ENCODE measurements around the gene KIAA0513.

Gene KIAA0513

DNA sequence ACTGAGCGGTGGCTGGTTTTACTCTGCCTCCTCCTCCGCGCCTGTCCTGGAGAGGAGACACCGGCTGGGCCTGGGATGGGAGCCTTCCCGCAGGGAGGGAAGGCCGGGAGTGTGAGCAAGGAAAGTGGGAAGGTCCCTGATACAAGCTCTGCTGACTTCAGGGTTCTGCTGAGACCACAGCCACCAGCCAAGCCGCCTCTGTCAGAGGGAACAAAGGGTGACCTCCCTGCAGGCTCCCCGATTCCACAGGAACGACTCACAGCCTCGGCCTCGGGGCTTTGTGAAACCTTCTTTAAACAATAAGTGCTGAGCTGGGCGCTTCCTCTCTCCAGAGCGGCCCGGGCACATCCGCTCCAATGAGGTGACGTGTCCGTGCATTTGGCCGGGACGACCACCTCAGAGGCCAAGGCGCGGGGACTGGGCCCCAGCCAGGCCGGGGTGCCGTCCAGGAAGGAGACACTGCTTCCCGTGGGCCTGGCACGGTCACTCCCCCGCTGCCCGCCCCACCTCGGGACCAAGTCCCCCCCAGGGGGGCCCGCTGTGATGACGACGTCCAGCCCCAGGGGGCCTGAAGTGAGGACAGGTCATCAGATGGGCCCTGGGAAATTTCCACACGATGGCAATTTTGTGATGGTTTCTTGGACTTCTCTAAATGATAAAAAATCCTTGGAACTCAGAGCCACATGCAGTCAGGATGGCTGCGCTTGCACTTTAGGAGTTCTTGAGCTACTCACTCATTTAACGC, 96.5 kb downstream of the KIAA0513 start:
- TF ChIP-seq, protein P1, sequence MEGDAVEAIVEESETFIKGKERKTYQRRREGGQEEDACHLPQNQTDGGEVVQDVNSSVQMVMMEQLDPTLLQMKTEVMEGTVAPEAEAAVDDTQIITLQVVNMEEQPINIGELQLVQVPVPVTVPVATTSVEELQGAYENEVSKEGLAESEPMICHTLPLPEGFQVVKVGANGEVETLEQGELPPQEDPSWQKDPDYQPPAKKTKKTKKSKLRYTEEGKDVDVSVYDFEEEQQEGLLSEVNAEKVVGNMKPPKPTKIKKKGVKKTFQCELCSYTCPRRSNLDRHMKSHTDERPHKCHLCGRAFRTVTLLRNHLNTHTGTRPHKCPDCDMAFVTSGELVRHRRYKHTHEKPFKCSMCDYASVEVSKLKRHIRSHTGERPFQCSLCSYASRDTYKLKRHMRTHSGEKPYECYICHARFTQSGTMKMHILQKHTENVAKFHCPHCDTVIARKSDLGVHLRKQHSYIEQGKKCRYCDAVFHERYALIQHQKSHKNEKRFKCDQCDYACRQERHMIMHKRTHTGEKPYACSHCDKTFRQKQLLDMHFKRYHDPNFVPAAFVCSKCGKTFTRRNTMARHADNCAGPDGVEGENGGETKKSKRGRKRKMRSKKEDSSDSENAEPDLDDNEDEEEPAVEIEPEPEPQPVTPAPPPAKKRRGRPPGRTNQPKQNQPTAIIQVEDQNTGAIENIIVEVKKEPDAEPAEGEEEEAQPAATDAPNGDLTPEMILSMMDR (conservative IDR thresholded peaks at IDR 0.05): no peak
- H3K27ac ChIP-seq: no peak overlapping the region

DNA sequence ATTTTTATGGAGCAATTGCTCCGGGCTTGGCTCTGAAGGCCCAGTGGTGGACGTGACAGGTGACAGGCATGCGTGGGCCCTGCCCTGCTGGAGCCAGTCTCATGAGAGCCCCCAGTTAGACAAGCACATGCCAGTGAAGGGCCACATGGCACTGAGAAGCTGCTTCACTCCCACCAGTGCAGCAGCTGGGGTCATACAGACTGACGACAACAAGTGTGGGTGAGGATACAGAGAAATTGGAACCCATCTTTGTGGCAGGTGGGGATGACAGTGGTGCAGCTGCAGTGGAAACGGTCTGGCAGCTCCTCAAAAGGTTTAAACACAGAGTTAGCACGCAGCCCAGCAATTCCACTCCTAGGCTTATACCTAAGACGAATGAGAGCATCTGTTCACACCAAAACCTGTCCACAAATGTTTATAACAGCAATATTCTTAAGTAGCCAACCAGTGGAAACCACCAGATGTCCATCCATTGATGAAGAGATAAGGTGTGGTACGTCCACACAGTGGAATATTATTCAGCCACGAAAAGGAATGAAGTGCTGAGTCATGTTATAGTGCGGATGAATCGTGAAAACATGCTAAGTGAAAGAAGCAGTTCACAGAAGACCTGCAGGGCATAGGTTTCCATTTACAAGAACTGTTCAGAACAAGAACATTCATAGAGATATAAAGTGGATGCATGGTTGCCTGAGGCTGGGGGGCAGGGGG, 97.2 kb downstream of the KIAA0513 start:
- TF ChIP-seq, protein P1 (conservative IDR thresholded peaks at IDR 0.05): no peak
- no peak overlapping the region for H3K27ac ChIP-seq

DNA sequence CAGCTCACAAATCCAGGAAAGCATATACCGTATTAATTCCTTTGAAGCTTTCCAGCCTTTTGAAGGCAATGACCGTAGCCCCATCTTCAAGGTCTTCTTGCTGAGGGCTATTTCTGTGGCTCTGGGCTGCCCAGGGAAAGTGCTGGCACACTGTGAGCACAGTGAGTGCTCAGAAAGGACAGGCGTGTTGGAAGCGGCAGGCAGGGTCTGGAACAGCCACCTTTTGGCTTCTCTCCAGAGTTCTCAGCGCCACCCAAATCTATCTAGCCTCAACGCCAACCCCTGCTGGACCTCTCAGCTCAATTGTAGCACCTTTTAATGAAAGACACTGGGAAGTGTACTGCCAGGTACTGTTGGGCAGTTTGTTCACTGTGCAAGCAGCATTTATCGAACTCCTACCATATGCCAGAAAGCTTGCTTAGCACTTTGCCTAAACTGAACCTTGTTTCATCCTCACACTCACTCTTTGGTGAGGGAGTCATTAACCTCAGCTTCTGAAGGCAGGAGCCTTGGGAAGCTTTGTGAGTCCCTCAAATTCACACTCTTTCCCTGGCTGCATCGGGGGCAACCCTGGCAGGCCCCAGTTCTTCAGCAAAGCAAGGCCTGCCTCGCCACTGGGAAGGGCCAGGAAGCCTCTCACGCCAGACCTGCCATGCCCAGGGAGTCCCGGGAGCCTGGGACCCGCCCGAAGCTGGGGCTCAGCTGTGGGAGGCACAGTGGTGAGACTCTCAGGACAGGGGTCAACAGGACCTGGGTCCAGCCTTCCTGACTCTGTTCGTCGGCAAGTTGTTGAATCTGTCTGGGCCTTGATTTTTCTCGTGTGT, 98.2 kb downstream of the KIAA0513 start:
- TF ChIP-seq, protein P1 (conservative IDR thresholded peaks at IDR 0.05): no peak
- H3K27ac ChIP-seq: no peak overlapping the region

DNA sequence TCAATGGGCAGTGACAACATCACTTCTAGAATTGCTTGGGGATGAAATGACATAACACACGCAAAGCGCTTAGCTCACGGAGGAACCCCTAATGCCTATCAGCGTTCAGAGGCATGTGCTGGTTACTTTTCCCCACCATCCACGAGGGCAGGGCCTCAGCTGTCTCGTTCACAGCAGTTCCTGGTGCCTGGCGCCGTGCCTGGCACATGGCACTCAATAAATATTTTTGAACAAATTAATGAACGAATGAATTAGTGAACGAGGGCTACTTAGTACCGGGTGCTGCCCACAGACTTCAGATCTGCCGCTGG, 98.8 kb downstream of the KIAA0513 start:
- TF ChIP-seq, protein P1 (conservative IDR thresholded peaks at IDR 0.05): no peak
- no peak overlapping the region for H3K27ac ChIP-seq

DNA sequence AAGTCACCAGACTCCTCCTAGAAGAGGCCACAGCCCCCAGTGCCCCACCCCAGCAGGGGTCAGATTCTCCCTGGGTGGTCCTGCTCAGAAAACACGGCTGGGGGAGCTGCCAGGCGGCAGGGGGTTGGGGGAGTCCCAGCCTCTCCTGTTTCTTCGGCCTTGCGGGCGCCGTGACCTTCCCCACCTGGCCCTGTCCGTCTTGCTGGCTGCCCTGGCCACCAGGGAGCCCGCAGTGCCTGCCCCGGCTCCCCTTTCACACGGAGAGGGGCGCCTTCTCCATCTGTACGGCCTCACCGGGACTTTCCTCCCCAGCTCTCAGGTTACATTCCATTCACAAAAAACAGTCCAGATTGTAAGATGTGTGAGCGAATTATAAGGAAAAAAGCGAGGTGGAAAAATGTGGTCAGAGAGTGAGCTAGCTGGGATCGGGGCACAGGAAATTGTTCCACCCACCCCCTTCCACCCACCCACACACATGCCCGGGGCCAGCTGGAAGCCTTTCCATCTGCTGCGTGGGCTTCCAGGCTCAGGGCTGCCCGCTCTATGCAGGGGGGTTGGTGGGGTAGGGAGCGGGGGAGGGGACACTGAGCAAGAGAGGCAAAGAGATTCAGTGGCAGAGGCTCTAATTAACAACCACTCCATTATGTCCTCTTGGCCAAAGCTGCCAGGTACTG, 99.2 kb downstream of the KIAA0513 start:
- TF ChIP-seq, protein P1 (conservative IDR thresholded peaks at IDR 0.05): no peak
- no peak overlapping the region for H3K27ac ChIP-seq

DNA sequence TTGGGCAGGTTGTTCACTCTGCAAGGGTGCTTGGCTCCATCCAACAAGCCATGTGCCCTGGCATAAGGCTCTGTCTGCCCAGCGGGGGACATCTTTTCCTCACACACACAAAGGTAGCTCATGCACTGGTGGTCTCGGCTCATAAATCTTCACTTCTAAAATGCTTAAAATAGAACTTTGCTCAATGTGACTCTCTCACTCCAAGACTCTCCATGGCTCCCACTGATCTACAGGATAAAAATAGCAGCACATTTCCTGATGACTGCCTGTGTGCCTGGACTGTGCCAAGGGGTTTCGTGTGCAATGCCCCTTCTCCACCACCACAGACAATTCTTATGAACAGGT, 99.8 kb downstream of the KIAA0513 start:
- TF ChIP-seq, protein P1 (conservative IDR thresholded peaks at IDR 0.05): no peak
- no peak overlapping the region for H3K27ac ChIP-seq
